Stomach (tissue), 9 donors: ENCODE data around the gene MMP28. TPM values are rescaled to one million over a fixed set of nuclear protein-coding genes. Genes with fewer than 3 reads are reported as not detected.

Experiments
- DNase-seq, 2 donors: peaks; one replicate each; pipeline versions ENCODE4 v3.0.0 to v3.0.0-alpha.2; 2013 to 2019
- H3K27ac ChIP-seq, 5 donors: fragments of 200-600 bp in 4 of 5; sonication (generic) in 4 of 5; one replicate each; pipeline ENCODE4 v1.5.1; 2013 to 2019; ENCODE audit warnings: mild to moderate bottlenecking in 1 of 5, moderate library complexity in 1 of 5
- H3K27me3 ChIP-seq, 3 donors: fragments of 200-600 bp; sonication (generic); one replicate each; pipeline ENCODE4 v1.5.1; 2017 to 2019; ENCODE audit warnings: mixed run types in 1 of 3
- H3K36me3 ChIP-seq, 4 donors: fragments of 200-600 bp; sonication (generic); 1 replicate in 3 of 4; 2 replicates in 1 of 4; pipeline ENCODE4 v1.5.1; 2016 to 2019
- H3K4me1 ChIP-seq, 4 donors: fragments of 200-600 bp; sonication (generic); one replicate each; pipeline ENCODE4 v1.5.1; 2016 to 2019
- H3K4me3 ChIP-seq, 4 donors: fragments of 200-600 bp; sonication (generic) in 3 of 4; one replicate each; pipeline ENCODE4 v1.5.1; 2016 to 2019; ENCODE audit warnings: mild to moderate bottlenecking in 1 of 4
- H3K9me3 ChIP-seq, 4 donors: fragments of 200-600 bp; sonication (generic); one replicate each; pipeline ENCODE4 v1.5.1; 2016 to 2019
- EP300 ChIP-seq: sonication (generic); formaldehyde crosslinking; IDR thresholded peaks from one replicate; pipeline ENCODE4 v1.6.1; 2017; ENCODE audit warnings: antibody characterized with exemption
- POLR2A ChIP-seq, 4 donors: fragments of 450-650 bp; IDR thresholded peaks; one replicate each; pipeline ENCODE4 v1.6.1; 2016; ENCODE audit warnings: antibody characterized with exemption in 4 of 4, control low read depth in 2 of 4, mild to moderate bottlenecking in 1 of 4, moderate library complexity in 1 of 4
- POLR2AphosphoS5 ChIP-seq, 3 donors: sonication (generic); formaldehyde crosslinking; IDR thresholded peaks; one replicate each; pipeline ENCODE4 v1.6.1; 2016; ENCODE audit warnings: antibody characterized with exemption in 3 of 3
- WGBS, 5 donors: extraction: QIAGEN DNeasy Blood & Tissue Kit in 3 of 5; methylation state at CpG; one replicate each; pipeline versions ENCODE4 v1.1.5 to v1.1.7; 2013 to 2018; 5-methylcytosine and 5-hydroxymethylcytosine counted together
- intact Hi-C: fragments of 100-400 bp; cut with DNase I; formaldehyde crosslinking; loops from one replicate; pipeline ENCODE4 v1.15.1; 2023; ENCODE audit warnings: low total_unique reads
- polyA plus RNA-seq, 3 donors: library from polyadenylated mRNA; stranded (reverse); fragments of 200-250 nt; gene quantifications; one replicate each; pipeline ENCODE4 v1.2.3, GENCODE V29; 2013
- total RNA-seq, 5 donors: library from RNA; depleted of rRNA; stranded (reverse); fragments of >200 nt; gene quantifications; one replicate each; pipeline versions ENCODE4 v1.1.0 to v1.2.3, GENCODE V29; 2014 to 2016
- TF ChIP-seq, protein P1 (sequence below), 7 experiments: fragments of 450-650 bp in 4 of 7; fragments of 200-600 bp in 3 of 7; sonication (generic) in 3 of 7; IDR thresholded peaks; one replicate each; pipeline ENCODE4 v1.5.1; 2016 to 2019; ENCODE audit warnings: antibody characterized with exemption in 7 of 7, control low read depth in 2 of 7, mild to moderate bottlenecking in 1 of 7
- donor health status: healthy with polysubstance abuse.
- donor health status: Bipolar disorder and iron deficiency.
- donor health status: healthy.

Gene MMP28
- total and polyA plus RNA-seq, 8 donors, result 2.2 to 75.0 (median 19.6) TPM

GRCh38 chr17:35819455-35819854 is 24.0 kb upstream of the MMP28 start:
- Histone ChIP-seq H3K27ac (no peak overlapping the region), H3K27me3 (no peaks in the 10 kb centered on the region), H3K4me1 (peaks cover 0 to 58% (median 25%) of the 10 kb centered on the region in 4 donors), H3K9me3 (no peaks in the 10 kb centered on the region), H3K36me3 (peaks cover 16 to 77% (median 67%) of the 10 kb centered on the region in 4 donors), H3K4me3 (no peak overlapping the region)
- WGBS, 5 donors, result 37 to 56% (median 44%) methylated on average over 1 of the region's 1 CpG
- DNase-seq, result no peak
- TF ChIP-seq, protein P1, sequence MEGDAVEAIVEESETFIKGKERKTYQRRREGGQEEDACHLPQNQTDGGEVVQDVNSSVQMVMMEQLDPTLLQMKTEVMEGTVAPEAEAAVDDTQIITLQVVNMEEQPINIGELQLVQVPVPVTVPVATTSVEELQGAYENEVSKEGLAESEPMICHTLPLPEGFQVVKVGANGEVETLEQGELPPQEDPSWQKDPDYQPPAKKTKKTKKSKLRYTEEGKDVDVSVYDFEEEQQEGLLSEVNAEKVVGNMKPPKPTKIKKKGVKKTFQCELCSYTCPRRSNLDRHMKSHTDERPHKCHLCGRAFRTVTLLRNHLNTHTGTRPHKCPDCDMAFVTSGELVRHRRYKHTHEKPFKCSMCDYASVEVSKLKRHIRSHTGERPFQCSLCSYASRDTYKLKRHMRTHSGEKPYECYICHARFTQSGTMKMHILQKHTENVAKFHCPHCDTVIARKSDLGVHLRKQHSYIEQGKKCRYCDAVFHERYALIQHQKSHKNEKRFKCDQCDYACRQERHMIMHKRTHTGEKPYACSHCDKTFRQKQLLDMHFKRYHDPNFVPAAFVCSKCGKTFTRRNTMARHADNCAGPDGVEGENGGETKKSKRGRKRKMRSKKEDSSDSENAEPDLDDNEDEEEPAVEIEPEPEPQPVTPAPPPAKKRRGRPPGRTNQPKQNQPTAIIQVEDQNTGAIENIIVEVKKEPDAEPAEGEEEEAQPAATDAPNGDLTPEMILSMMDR (IDR thresholded peaks at IDR 0.05), result no peak
- TF ChIP-seq POLR2AphosphoS5 (IDR thresholded peaks at IDR 0.05) (no peak), EP300 (no peak), POLR2A (IDR thresholded peaks at IDR 0.05) (no peak)
- intact Hi-C loops, result no loop called here

- H3K9me3 ChIP-seq, result no peaks in the 10 kb centered on the region
- no peak overlapping the region for H3K4me3 ChIP-seq
- H3K27me3 ChIP-seq, result no peaks in the 10 kb centered on the region
- peak overlapping the region in 1 of 5 donors; percentile 2 for H3K27ac ChIP-seq
- peaks cover 5 to 54% (median 44%) of the 10 kb centered on the region in 4 donors for H3K36me3 ChIP-seq
- peaks cover 0 to 80% (median 36%) of the 10 kb centered on the region in 4 donors for H3K4me1 ChIP-seq
- no peak for TF ChIP-seq POLR2A (IDR thresholded peaks at IDR 0.05)
- TF ChIP-seq EP300, result no peak
- TF ChIP-seq POLR2AphosphoS5 (IDR thresholded peaks at IDR 0.05), result no peak
- TF ChIP-seq, protein P1 (IDR thresholded peaks at IDR 0.05), result no peak
- intact Hi-C loops, result no loop called here
- 31 to 44% (median 39%) methylated on average over 1 of the region's 1 CpG for WGBS, 5 donors
- DNase-seq, result no peak
These were observed 21.8 kb upstream of the MMP28 start for GRCh38 chr17:35817196-35817595.

GRCh38 chr17:35816723-35817122 is 21.3 kb upstream of the MMP28 start:
- H3K4me3 ChIP-seq, result no peak overlapping the region
- H3K27ac ChIP-seq, result peak overlapping the region in 1 of 5 donors; percentile 2
- H3K4me1 ChIP-seq, result peaks cover 2 to 85% (median 41%) of the 10 kb centered on the region in 4 donors
- intact Hi-C loops, result no loop called here
- TF ChIP-seq, protein P1 (IDR thresholded peaks at IDR 0.05), result no peak
- TF ChIP-seq POLR2AphosphoS5 (IDR thresholded peaks at IDR 0.05) (no peak), POLR2A (IDR thresholded peaks at IDR 0.05) (no peak), EP300 (no peak)
- DNase-seq, result no peak
- no peaks in the 10 kb centered on the region for H3K27me3 ChIP-seq
- WGBS, 5 donors, result 68 to 82% (median 69%) methylated on average over 4 to 5 of the region's 5 CpGs
- H3K9me3 ChIP-seq, result no peaks in the 10 kb centered on the region
- H3K36me3 ChIP-seq, result peaks cover 5 to 49% (median 39%) of the 10 kb centered on the region in 4 donors

GRCh38 chr17:35812456-35812855 is 17.0 kb upstream of the MMP28 start:
- Histone ChIP-seq H3K36me3 (peaks cover 0 to 10% (median 3%) of the 10 kb centered on the region in 4 donors), H3K27ac (no peak overlapping the region), H3K4me3 (no peak overlapping the region), H3K4me1 (peaks cover 18 to 82% (median 61%) of the 10 kb centered on the region in 4 donors), H3K27me3 (no peaks in the 10 kb centered on the region), H3K9me3 (no peaks in the 10 kb centered on the region)
- WGBS, 5 donors, result 80 to 96% (median 92%) methylated on average over 5 of the region's 5 CpGs
- DNase-seq, result no peak
- TF ChIP-seq, protein P1 (IDR thresholded peaks at IDR 0.05), result no peak
- TF ChIP-seq EP300 (no peak), POLR2A (IDR thresholded peaks at IDR 0.05) (no peak), POLR2AphosphoS5 (IDR thresholded peaks at IDR 0.05) (no peak)
- intact Hi-C loops, result no loop called here
